ENCODE measurements around the gene BRD9.
"Not testable (repeated sequence)": the region's sequence is repeated elsewhere in the genome, so short reads cannot be mapped to it uniquely, and the experiment has no call there.

BRD9 gene

DNA sequence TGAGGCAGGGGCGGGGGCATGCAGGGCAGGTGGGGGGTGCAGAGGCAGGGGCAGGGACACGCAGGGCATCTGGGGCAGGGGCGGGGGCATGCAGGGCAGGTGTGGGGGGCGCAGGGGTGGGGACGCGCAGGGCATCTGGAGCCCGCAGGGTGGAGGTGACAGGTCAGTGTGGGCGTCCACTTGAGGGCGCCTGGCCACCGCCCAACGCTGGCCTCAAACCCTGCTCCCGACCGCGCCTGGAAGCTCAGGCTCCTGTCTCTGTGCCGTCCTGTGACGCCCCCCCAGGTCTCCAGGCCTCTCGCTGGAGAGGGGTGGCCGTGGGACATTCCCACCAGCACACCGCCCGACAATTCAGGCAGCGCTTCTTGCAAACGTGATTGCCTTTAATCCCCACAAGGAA, 48.7 kb downstream of the BRD9 start:
- DNase-seq (ENCODE audit: low read depth) = not testable (repeated sequence)

DNA sequence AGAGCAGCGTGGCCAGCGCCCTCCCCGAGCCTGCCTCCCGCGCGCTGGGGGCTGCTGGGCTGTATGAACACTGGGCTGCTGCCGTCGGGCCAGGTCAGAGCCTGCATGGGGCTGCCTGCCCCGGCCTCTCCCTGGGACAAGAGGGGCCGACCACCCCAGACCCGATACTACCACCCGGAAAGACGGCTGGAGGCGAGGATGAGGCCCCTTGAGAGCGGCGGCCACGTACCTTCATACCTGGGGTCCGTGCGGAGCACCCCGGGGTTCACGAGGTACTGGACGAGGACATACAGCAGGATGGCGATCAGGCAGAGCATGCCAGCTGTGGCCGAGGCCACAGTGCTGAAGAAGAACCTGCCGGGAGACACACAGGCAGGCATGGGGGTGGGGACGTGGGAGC, 49.2 kb downstream of the BRD9 start:
- DNase-seq (ENCODE audit: low read depth) = not testable (repeated sequence)

DNA sequence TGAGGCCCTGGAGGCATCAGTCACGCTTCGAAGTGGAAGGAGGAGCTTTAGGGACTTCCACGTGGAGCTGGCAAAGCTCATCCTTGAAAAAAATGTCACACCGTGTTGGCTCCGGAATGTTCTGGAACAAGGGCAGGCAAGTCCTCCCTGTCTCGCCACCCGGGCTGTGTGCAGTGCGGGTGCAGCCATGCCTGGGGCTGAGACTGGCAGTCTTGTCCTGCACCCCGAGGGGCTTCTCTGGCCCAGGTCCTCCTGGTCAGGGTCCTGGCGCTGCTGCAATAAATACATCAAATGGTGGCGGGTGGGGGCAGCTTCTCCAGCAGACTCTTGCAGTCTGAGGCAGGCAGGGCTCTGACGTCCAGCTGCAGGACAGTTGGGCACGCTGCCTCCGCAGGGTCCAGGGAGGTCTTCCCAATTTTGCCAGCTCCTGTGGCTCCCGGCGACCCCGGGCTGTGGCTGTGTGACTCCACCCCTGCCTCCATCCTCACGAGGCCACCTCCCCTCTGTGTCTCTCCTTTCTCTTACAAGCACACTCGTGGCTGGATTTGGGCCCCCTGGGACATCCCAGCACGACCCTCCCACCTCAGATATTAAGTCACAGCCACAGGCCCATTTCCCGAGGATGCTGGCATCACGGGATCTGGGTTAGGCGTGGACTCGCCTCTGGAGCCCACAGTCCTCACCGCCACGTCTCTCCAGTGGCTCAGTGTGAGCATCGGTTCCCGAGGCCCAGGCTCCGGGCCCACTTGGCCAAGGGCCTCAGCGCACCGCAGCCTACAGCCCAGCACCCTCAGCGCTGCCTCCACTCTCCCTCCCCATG, 50.0 kb downstream of the BRD9 start:
- not testable (repeated sequence) for DNase-seq (ENCODE audit: low read depth)

DNA sequence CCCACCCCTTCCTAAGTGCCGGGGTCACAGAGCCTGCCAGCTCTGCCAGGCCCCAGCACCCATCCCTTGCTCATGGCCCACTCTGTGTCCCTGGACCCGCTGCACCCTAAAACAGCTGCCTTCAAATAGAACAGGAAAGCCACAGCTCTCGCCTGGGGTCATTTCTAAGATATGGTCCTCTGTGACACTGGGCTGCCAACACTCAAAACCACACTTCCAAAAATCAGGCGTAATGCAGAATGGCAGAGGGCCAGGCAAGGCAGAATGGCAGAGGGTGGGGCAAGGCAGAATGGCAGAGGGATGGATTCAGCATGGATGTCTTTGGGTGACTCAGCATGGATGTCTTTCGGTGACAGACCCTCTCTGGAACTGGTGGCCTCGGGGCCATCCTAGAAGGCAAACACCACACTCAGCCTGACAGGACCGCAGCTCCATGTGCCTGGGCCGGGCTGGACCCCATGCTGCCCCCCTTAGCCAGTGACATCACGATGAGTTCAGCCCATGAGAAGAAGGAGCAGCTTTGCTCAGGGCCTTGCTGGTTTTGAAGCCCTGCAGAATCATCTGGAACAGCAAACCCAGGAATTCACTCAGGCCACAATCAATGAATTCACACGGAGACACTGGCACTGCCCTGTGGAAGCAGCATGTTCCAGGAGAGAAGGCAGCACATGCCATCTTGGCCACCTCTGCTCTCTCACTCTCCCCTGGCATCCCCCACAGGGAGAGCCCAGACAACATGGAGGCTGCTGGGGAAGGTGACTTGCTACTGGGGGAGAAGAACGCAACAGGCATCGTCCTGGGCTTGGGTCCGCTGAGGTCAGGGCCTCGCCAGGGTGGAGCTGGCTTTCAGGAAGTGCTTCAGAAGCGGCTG, 50.8 kb downstream of the BRD9 start:
- DNase-seq (ENCODE audit: low read depth) = not testable (repeated sequence)

DNA sequence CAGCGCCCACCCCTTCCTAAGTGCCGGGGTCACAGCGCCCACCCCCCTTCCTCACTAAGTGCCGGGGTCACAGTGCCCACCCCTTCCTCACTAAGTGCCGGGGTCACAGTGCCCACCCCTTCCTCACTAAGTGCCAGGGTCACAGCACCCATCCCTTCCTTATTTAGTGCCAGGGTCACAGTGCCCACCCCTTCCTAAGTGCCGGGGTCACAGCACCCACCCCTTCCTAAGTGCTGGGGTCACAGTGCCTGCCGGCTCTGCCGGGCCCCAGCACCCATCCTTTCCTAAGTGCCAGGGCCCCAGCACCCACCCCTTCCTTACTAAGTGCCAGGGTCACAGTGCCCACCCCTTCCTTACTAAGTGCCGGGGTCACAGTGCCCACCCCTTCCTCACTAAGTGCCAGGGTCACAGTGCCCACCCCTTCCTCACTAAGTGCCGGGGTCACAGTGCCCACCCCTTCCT, 51.6 kb downstream of the BRD9 start:
- not testable (repeated sequence) for DNase-seq (ENCODE audit: low read depth)

DNA sequence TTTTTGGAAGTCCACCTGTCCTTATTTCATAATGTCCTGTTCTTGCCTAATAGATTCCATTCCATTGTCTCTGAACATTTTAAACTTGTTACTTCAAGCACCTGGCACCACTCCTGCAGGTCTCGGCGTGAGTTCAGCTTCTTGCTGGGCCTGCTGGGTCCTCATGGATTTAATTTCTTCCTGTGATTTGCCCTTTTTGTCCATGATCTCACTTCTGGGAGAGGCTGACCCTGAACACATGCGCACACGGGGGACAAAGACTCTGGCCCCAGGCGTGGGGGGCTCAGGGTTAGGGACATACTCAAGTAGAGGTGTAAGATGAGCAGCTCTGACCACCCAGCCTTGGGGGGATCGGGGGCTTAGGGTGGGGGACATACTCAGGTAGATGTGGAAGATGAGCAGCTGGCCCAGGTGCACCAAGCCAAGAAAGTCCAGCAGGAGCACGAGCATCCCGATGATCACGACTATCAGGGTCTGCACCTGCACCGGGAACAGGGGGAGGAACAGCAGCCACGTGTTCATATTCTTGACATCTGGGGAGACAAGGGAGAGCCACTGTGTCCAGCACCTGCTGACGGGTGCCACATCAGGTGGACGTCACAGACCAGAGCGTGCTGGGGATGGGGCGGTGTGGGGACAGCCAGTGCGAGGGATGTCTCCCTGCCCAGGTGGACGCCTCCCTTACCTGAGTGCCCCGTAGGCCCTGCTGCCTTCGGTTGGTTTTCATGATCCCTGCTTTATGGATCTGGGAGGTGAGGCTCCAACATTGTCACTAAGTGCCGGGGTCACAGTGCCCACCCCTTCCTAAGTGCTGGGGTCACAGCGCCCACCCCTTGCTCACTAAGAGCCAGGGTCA, 52.3 kb downstream of the BRD9 start:
- not testable (repeated sequence) for DNase-seq (ENCODE audit: low read depth)

DNA sequence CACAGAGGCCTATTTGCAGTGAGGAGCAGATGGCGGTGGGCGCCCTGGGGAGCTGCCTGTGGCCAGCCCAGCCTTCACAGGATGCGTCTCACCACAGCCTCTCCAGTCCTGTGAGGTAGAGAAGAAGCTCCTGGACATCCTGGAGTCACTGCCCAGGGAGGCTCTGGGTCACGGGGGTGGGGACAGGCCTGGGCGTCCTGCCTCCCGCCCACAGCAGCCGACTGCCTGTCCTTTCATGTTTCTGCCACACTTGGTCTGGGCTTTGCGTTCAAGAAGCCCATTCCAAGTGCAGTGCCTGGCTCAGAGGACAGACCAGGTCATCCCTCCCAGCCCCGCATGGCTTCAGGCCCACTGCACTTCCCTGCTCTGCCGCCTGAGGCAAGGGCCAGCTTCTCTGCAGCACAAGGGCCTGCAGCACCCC, 54.2 kb downstream of the BRD9 start:
- DNase-seq (ENCODE audit: low read depth) = not testable (repeated sequence)

DNA sequence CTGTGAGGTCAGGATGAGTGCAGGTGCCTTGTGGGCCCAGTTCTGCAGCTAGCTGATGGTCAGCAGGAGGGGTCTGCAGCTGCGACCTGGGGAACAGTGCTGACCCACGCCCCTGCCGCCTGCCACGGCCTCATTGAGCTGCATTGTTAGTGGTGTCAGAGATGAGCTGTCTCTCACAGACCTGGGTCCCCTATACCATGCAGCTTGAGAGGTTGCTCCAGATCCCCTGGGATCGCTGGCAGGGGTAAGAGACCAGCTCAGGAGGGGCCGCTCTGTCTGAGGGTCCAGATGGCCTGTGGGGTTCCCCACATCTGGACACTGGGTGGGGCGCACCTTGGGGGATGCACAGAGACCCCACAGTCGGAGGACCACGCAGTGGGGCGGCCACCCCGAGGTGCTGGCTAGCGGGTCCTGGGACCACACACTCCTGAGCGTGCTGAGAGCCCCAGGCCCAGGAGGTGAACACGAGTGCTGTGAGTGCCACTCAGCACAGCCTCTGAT, 54.9 kb downstream of the BRD9 start:
- DNase-seq (ENCODE audit: low read depth) = not testable (repeated sequence)

DNA sequence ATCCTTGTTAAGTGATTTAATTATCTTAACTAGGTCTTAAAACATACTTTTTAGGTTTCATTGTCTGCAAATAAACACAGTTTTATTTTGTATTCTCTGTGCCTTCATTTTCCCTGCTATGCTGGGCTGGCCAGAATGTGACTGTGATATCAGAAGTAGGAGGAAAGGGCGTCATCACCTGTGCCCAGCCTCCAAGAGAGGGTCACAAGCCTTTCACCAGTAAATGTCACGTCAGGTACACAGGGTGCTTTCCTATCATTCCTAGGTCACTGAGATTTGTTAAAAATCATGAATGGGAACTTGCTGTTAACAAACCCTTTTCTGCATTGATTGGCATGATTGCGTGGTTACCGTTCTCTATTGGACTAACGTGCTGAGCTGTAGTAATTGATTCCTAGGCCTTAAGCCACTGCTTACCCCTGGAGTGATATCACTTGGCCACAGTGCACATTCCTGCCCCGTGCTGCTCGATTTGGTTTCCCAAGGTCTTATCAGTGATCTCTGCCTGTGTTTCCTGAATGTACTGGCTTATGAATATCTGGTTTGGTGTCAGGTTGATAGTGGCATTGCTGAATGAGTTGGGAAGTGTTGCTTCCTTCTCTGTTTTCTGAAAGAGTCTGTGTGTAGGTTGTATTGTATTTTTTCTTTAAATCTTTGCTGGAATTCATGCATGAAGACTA, 56.5 kb downstream of the BRD9 start:
- not testable (repeated sequence) for DNase-seq (ENCODE audit: low read depth)

DNA sequence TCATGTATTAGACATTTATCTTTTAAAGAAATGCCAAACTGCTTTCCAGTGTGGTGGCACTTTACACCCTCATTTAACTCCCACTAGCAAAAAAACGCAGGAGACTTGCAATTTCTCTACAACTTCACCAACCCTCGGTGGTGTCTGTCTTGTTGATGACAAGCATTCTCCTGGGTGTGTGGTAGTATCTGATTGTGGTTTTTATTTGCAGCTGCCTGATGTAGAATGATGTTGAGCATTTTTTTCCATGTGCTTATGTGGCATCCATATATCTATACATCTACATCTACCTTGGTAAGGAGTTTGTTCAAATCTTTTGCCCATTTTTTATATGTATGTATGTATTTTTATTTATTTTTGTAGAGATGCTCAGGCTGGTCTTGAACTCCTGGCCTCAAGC, 58.6 kb downstream of the BRD9 start:
- not testable (repeated sequence) for DNase-seq (ENCODE audit: low read depth)

DNA sequence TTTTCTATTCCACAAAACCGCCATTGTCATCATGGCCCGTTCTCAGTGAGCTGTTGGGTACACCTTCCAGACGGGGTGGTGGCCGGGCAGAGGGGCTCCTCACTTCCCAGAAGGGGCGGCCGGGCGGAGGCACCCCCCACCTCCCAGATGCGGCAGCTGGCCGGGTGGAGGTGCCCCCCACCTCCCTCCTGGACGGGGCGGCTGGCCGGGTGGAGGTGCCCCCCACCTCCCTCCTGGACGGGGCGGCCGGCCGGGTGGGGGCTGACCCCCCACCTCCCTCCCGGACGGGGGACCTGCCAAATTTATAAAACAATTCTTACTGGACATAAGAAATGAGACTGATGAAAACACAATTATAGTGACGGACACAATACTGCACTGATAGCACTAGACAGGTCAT, 64.4 kb downstream of the BRD9 start:
- not testable (repeated sequence) for DNase-seq (ENCODE audit: low read depth)

DNA sequence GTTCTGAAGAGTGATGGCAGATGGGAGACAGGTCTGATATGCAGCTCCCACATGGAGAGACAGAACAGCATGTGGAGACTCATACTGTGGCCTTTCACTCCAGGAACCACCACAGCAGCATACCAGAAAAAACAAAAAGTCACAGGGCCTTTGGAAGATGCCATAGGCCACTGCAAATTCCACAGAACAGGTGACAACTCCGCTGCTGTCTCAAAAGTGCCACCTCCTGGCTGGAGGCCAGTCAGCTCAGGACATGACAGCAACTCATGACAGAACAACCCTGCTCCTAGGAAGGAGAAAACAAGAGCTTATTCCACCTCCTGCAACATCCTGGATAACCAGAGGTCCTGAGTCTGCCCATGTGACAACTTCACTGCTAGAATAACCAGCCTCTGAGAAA, 67.1 kb downstream of the BRD9 start:
- DNase-seq (ENCODE audit: low read depth) = not testable (repeated sequence)

DNA sequence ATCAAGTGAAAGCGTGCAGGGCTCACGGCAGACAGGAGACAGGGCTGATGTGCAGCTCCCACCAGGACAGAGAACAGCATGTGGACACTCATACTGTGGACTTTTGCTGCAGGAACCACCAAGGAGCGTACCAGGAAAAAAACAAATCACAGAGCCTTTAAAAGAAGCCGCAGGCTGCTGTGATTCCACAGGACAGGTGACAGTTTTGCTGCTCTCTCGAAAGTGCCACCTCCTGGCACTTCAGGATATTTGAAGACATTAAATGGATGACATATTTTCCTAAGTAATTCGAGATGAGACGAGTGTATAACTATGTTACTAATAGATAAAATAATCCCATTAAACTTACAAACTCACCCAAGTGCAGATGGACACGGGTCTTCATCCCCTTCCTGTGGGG, 71.1 kb downstream of the BRD9 start:
- DNase-seq (ENCODE audit: low read depth) = no peak

DNA sequence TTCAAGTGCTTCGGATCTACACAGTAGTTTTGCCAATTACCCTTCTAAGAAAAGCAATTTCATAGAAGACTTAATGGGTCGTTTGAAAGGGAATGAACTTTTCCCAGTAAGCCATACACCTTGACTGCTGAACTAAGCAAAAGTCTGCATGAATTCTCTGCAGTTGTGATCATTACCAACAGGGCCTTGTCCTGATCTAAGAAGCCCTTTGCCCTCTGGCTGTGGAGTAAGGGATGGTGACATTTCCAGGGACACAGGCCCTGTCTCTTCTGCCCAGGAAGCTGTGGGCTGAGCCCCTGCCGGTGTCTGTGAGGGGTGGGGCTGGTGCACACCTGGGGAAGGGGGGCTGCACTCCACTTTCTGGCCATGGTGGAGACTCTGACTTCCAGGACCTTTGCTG, 72.4 kb downstream of the BRD9 start:
- DNase-seq (ENCODE audit: low read depth) = no peak

DNA sequence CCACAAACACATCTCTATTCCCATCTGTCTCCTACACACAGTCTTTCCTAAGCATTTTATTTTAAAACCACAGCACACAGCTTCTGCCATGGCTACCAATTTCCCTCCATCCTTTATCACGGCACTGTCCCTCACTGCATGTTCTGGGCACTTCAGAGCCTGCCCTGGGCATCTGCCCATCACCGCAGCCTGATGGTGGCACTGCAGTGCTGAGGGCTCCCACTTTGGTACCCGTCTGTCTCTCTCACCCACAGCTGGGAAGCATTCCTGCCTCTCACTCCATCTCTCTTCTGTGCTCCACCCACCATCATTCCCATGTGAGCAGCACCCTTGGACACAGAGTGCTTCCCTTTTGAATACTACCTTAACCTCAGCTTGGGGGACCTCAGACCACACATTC, 73.5 kb downstream of the BRD9 start:
- no peak for DNase-seq (ENCODE audit: low read depth)

DNA sequence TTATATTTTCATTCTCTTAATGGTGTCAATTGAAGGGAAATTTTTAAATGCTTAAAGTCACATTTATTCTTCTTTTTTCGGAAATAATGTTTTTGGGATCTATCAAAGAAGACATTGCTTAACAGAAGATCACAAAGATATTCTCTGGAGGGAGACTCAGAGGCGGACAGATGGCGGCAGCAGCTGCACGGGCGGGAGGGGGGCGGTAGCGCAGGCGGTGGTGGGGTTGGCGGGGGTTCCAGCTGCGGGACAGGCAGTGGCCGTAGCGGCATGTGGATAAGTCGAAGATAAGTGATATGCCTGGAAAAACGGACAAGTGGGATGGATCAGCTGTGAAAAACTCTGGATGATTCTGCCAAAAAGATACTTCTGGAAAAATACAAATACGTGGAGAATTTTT, 76.4 kb downstream of the BRD9 start:
- DNase-seq (ENCODE audit: low read depth) = no peak

DNA sequence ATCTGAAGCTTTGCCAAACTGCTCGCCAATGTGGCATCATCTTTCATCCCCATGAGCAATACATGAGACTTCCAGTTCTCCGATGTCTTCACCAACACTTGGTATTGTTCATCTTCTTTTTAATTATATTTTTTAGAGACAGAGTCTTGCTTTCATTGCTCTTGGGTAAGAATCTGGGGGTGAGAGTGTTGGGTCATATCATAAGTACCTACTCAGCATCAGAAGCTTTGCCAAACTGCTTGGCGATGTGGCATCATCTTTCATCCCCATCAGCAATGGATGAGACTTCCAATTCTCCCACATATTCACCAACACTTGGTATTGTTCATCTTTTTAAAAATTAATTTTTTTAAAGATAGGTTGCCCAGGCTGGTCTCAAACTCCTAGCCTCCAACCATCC, 77.2 kb downstream of the BRD9 start:
- no peak for DNase-seq (ENCODE audit: low read depth)
